CMK (cell line): ENCODE results near the gene SDC1.

Source experiments
- DNase-seq: peaks from one replicate; pipeline ENCODE4 v3.0.0-alpha.2; 2010; ENCODE audit warnings: low read depth

Gene SDC1

GRCh38 chr2:20183373-20183772, 41.6 kb downstream of the SDC1 start:
- DNase-seq = no peak

- DNase-seq = no peak
Measured at GRCh38 chr2:20182241-20182931, 42.5 kb downstream of the SDC1 start.

GRCh38 chr2:20181761-20182160, 43.2 kb downstream of the SDC1 start:
- no peak for DNase-seq

GRCh38 chr2:20180676-20181648, 44.0 kb downstream of the SDC1 start:
- DNase-seq = no peak

- no peak for DNase-seq
Measured at GRCh38 chr2:20179755-20180594, 45.0 kb downstream of the SDC1 start.

GRCh38 chr2:20179466-20179754, 45.5 kb downstream of the SDC1 start:
- no peak for DNase-seq

GRCh38 chr2:20178666-20179465, 46.1 kb downstream of the SDC1 start:
- DNase-seq = no peak

GRCh38 chr2:20178249-20178607, 46.7 kb downstream of the SDC1 start:
- no peak for DNase-seq

GRCh38 chr2:20177556-20178248, 47.2 kb downstream of the SDC1 start:
- no peak for DNase-seq

- no peak for DNase-seq
Measured at GRCh38 chr2:20176760-20177159, 48.2 kb downstream of the SDC1 start.

GRCh38 chr2:20175931-20176330, 49.0 kb downstream of the SDC1 start:
- no peak for DNase-seq

GRCh38 chr2:20175267-20175666, 49.7 kb downstream of the SDC1 start:
- no peak for DNase-seq

GRCh38 chr2:20174410-20174809, 50.5 kb downstream of the SDC1 start:
- DNase-seq = no peak

- DNase-seq = no peak
Measured at GRCh38 chr2:20173496-20174402, 51.2 kb downstream of the SDC1 start.

GRCh38 chr2:20173064-20173463, 51.9 kb downstream of the SDC1 start:
- no peak for DNase-seq

- no peak for DNase-seq
Measured at GRCh38 chr2:20172273-20173055, 52.5 kb downstream of the SDC1 start.

GRCh38 chr2:20171445-20171977, 53.4 kb downstream of the SDC1 start:
- DNase-seq = no peak

GRCh38 chr2:20170704-20171250, 54.2 kb downstream of the SDC1 start:
- DNase-seq = no peak
